Kidney epithelial cell (primary cell): ENCODE data around the gene ROR2. TPM values are rescaled to one million over a fixed set of nuclear protein-coding genes. Genes with fewer than 3 reads are reported as not detected.

Experiments
- DNase-seq: peaks from one replicate; pipeline ENCODE4 v3.0.0-alpha.2; 2010; ENCODE audit warnings: low read depth
- H3K27me3 ChIP-seq: 2 replicates; pipeline ENCODE4 v1.6.0; 2011; ENCODE audit warnings: low read length; ENCODE audit not compliant: control insufficient read depth, insufficient read depth
- H3K36me3 ChIP-seq: 2 replicates; pipeline ENCODE4 v1.5.1; 2011; ENCODE audit warnings: low read length; ENCODE audit not compliant: control insufficient read depth, insufficient read depth
- H3K4me3 ChIP-seq: 2 replicates; pipeline ENCODE4 v1.5.1; 2011; ENCODE audit warnings: low read depth, mild to moderate bottlenecking, control low read depth, low read length
- CTCF ChIP-seq: IDR thresholded peaks from 2 replicates; pipeline ENCODE4 v1.5.1; 2011; ENCODE audit warnings: mild to moderate bottlenecking, moderate library complexity, low read length, control low read depth, inconsistent platforms; ENCODE audit not compliant: insufficient read depth, poor library complexity, severe bottlenecking
- total RNA-seq: library from RNA; depleted of rRNA; stranded (reverse); fragments of >200 nt; gene quantifications from 2 replicates; pipeline ENCODE4 v1.2.3, GENCODE V29; 2015

ROR2 gene
- total RNA-seq, 1 donor from 2014 or later, result 1.2 TPM

- Histone ChIP-seq H3K4me3 (no peak overlapping the region), H3K27me3 (no peaks in the 10 kb centered on the region), H3K36me3 (no peaks in the 10 kb centered on the region)
- DNase-seq, result no peak
- TF ChIP-seq CTCF, result no peak
Measured at GRCh38 chr9:91935066-91935749, 14.8 kb downstream of the ROR2 start.

GRCh38 chr9:91934654-91935053, 15.4 kb downstream of the ROR2 start:
- H3K36me3 ChIP-seq, result no peaks in the 10 kb centered on the region
- TF ChIP-seq CTCF, result no peak
- DNase-seq, result no peak
- no peaks in the 10 kb centered on the region for H3K27me3 ChIP-seq
- no peak overlapping the region for H3K4me3 ChIP-seq

GRCh38 chr9:91933556-91934352, 16.3 kb downstream of the ROR2 start:
- DNase-seq, result no peak
- no peak overlapping the region for H3K4me3 ChIP-seq
- no peaks in the 10 kb centered on the region for H3K36me3 ChIP-seq
- no peak for TF ChIP-seq CTCF
- H3K27me3 ChIP-seq, result no peaks in the 10 kb centered on the region

GRCh38 chr9:91930475-91930874, 19.6 kb downstream of the ROR2 start:
- Histone ChIP-seq H3K36me3 (no peaks in the 10 kb centered on the region), H3K27me3 (no peaks in the 10 kb centered on the region), H3K4me3 (no peak overlapping the region)
- TF ChIP-seq CTCF, result no peak
- DNase-seq, result no peak

GRCh38 chr9:91929331-91929730, 20.7 kb downstream of the ROR2 start:
- DNase-seq, result no peak
- H3K36me3 ChIP-seq, result no peaks in the 10 kb centered on the region
- no peaks in the 10 kb centered on the region for H3K27me3 ChIP-seq
- no peak overlapping the region for H3K4me3 ChIP-seq
- no peak for TF ChIP-seq CTCF

- Histone ChIP-seq H3K27me3 (peaks cover 3% of the 10 kb centered on the region), H3K36me3 (no peaks in the 10 kb centered on the region), H3K4me3 (no peak overlapping the region)
- no peak for TF ChIP-seq CTCF
- no peak for DNase-seq
Measured at GRCh38 chr9:91927922-91928510, 22.0 kb downstream of the ROR2 start.
